Mesenchymal stem cell (in vitro differentiated cells and primary cell): ENCODE results near the gene DTNB.

ENCODE experiments used
- DNase-seq: peaks from one replicate; pipeline ENCODE4 v3.0.0-alpha.2; 2013
- H2AFZ ChIP-seq: one replicate; pipeline ENCODE4 v1.6.1; 2013; ENCODE audit warnings: low read depth, mild to moderate bottlenecking, control low read depth, inconsistent platforms, low read length, moderate library complexity
- H2AK5ac ChIP-seq: 2 replicates; pipeline ENCODE4 v1.6.1; 2013; ENCODE audit warnings: low read length, moderate library complexity, mild to moderate bottlenecking, inconsistent platforms; ENCODE audit not compliant: severe bottlenecking
- H2BK120ac ChIP-seq: one replicate; pipeline ENCODE4 v1.6.1; 2013; ENCODE audit warnings: low read depth, mild to moderate bottlenecking, inconsistent platforms, low read length, moderate library complexity
- H2BK12ac ChIP-seq, 2 experiments: one replicate each; pipeline ENCODE4 v1.6.1; 2013; ENCODE audit warnings: inconsistent platforms in 2 of 2, low read length in 2 of 2, mild to moderate bottlenecking in 2 of 2, moderate library complexity in 2 of 2, control low read depth in 1 of 2
- H2BK15ac ChIP-seq: one replicate; pipeline ENCODE4 v1.6.1; 2013; ENCODE audit warnings: mild to moderate bottlenecking, low read depth, inconsistent platforms; ENCODE audit not compliant: poor library complexity, severe bottlenecking
- H2BK5ac ChIP-seq: 2 replicates; pipeline ENCODE4 v1.6.1; 2013; ENCODE audit warnings: low read depth, mild to moderate bottlenecking, low read length, control low read depth, inconsistent platforms; ENCODE audit not compliant: poor library complexity, severe bottlenecking
- H3K14ac ChIP-seq, 2 experiments: one replicate each; pipeline ENCODE4 v1.6.1; 2013; ENCODE audit warnings: inconsistent platforms in 2 of 2, low read length in 2 of 2, control low read depth in 1 of 2, mild to moderate bottlenecking in 1 of 2, moderate library complexity in 1 of 2
- H3K18ac ChIP-seq, 2 experiments: one replicate each; pipeline ENCODE4 v1.6.1; 2013; ENCODE audit warnings: inconsistent platforms in 2 of 2, low read length in 2 of 2, control low read depth in 1 of 2, low read depth in 1 of 2, mild to moderate bottlenecking in 1 of 2
- H3K23ac ChIP-seq, 2 experiments: one replicate each; pipeline ENCODE4 v1.6.1; 2013; ENCODE audit warnings: inconsistent platforms in 2 of 2, low read length in 2 of 2, mild to moderate bottlenecking in 2 of 2, moderate library complexity in 2 of 2, control low read depth in 1 of 2
- H3K27ac ChIP-seq: 2 replicates; pipeline ENCODE4 v1.5.1; 2013; ENCODE audit warnings: mild to moderate bottlenecking, moderate library complexity, low read length, control low read depth, inconsistent platforms; ENCODE audit not compliant: poor library complexity, severe bottlenecking
- H3K27me3 ChIP-seq, 2 experiments: 2 replicates each; pipeline versions ENCODE4 v1.6.1 to v1.7.0; 2013; ENCODE audit warnings: low read length in 2 of 2, mild to moderate bottlenecking in 2 of 2, moderate library complexity in 2 of 2, control low read depth in 1 of 2, inconsistent platforms in 1 of 2; ENCODE audit not compliant: control insufficient read depth in 1 of 2, insufficient read depth in 1 of 2
- H3K36me3 ChIP-seq, 2 experiments: 2 replicates each; pipeline versions ENCODE4 v1.6.1 to v1.7.0; 2013; ENCODE audit warnings: low read length in 2 of 2, control low read depth in 1 of 2, inconsistent platforms in 1 of 2, low read depth in 1 of 2, mild to moderate bottlenecking in 1 of 2; ENCODE audit not compliant: insufficient read depth in 2 of 2, control insufficient read depth in 1 of 2
- H3K4ac ChIP-seq, 2 experiments: one replicate each; pipeline ENCODE4 v1.6.1; 2013; ENCODE audit warnings: inconsistent platforms in 2 of 2, low read length in 2 of 2, mild to moderate bottlenecking in 2 of 2, moderate library complexity in 2 of 2, control low read depth in 1 of 2, low read depth in 1 of 2
- H3K4me1 ChIP-seq: 2 replicates; pipeline ENCODE4 v1.6.1; 2013; ENCODE audit warnings: low read depth, low read length, control low read depth; ENCODE audit not compliant: control insufficient read depth, insufficient read depth
- H3K4me2 ChIP-seq: 2 replicates; pipeline ENCODE4 v1.6.1; 2013; ENCODE audit warnings: low read length, mild to moderate bottlenecking, inconsistent platforms; ENCODE audit not compliant: poor library complexity, severe bottlenecking
- H3K4me3 ChIP-seq, 2 experiments: 2 replicates each; pipeline versions ENCODE4 v1.5.1 to v1.7.0; 2013; ENCODE audit warnings: low read length in 2 of 2, mild to moderate bottlenecking in 2 of 2, control low read depth in 1 of 2, low read depth in 1 of 2; ENCODE audit not compliant: insufficient read depth in 1 of 2
- H3K79me1 ChIP-seq: replicated peaks from 2 replicates; pipeline ENCODE4 v1.6.1; 2013; ENCODE audit warnings: mild to moderate bottlenecking, control low read depth, low read length, inconsistent platforms; ENCODE audit not compliant: poor library complexity, severe bottlenecking
- H3K9ac ChIP-seq: 2 replicates; pipeline ENCODE4 v1.7.0; 2013; ENCODE audit warnings: mild to moderate bottlenecking, low read length, moderate library complexity
- H3K9me3 ChIP-seq: 2 replicates; pipeline ENCODE4 v1.7.0; 2013; ENCODE audit warnings: mild to moderate bottlenecking, low read length; ENCODE audit not compliant: control insufficient read depth
- H4K8ac ChIP-seq: one replicate; pipeline ENCODE4 v1.6.1; 2013; ENCODE audit warnings: inconsistent platforms, mild to moderate bottlenecking, low read length, moderate library complexity
- H4K91ac ChIP-seq: one replicate; pipeline ENCODE4 v1.6.1; 2013; ENCODE audit warnings: mild to moderate bottlenecking, low read length, inconsistent platforms
- WGBS: methylation state at CpG from one replicate; pipeline ENCODE4 v1.1.7; 2013; ENCODE audit warnings: mixed read lengths; 5-methylcytosine and 5-hydroxymethylcytosine counted together

The DTNB gene

DNA sequence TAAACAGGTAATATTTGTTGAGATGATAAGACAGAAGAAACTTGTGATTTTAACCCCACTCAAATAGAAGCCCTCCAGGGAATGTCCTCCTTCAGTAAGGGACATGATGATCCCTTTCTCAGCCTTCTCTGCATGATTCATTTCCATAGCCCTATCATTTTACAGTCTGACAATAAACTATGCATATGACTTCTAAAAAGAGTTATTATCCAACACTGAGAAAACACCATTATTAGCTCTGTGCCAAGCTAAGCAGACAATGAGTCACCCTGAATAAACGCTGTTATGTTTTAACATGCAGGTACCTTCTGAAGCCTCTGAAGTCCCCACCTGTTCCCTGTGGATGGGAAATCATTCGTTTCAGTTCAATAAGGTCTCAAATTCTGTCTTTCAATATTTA, 54.7 kb downstream of the DTNB start:
- H2BK12ac ChIP-seq: no peak overlapping the region
- no peak overlapping the region for H2BK15ac ChIP-seq
- H4K8ac ChIP-seq: no peak overlapping the region
- no peaks in the 10 kb centered on the region for H3K9me3 ChIP-seq
- 73% methylated on average over 2 of the region's 2 CpGs for WGBS
- DNase-seq: no peak
- H4K91ac ChIP-seq: no peak overlapping the region
- no peaks in the 10 kb centered on the region for H3K36me3 ChIP-seq
- no peak overlapping the region for H3K23ac ChIP-seq
- H3K27ac ChIP-seq: peak overlapping the region; percentile 92
- no peak overlapping the region for H3K14ac ChIP-seq
- no peak overlapping the region for H3K4me3 ChIP-seq
- H3K9ac ChIP-seq: peak overlapping the region; percentile 61
- no peak overlapping the region for H2AFZ ChIP-seq
- no peak overlapping the region for H2BK5ac ChIP-seq
- no peaks in the 10 kb centered on the region for H3K79me1 ChIP-seq
- H3K4me1 ChIP-seq: peaks cover 3% of the 10 kb centered on the region
- no peaks in the 10 kb centered on the region for H3K27me3 ChIP-seq
- H3K4me2 ChIP-seq: no peak overlapping the region
- H2AK5ac ChIP-seq: no peak overlapping the region
- H2BK120ac ChIP-seq: no peak overlapping the region
- no peak overlapping the region for H3K18ac ChIP-seq
- no peak overlapping the region for H3K4ac ChIP-seq

DNA sequence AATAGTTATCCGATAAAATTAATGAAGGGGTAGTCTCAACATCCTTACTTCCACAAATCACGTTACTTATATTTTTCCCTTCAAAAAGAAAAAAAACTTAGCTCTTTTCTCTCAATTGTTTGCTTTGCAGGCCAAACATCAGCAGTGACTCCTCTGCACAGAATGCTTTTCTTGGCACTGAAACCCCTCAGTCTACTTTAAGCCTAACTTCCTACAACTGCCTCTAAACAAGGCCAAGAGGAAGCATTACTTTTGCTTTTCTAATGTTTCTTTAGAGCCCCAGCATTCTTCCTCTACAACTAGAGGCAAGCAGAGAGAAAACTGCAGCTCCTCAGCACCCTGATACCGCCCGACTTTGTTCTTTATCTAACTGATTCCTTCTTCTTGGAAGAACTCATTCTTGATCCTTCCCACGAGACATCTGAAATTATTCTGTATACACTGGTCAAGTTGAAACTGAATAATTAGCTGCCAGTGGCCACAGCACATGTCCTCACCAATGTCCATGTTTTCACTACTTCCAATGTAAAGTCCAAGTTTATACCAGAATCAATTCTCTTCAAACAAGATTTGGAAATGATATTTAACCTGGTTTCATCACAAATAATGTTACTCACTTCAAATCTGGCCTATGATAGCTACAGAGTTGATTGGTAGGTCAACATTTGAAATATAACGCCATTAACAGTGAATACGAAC, 55.3 kb downstream of the DTNB start:
- no peaks in the 10 kb centered on the region for H3K79me1 ChIP-seq
- no peak overlapping the region for H4K8ac ChIP-seq
- 89% methylated on average over 5 of the region's 7 CpGs for WGBS
- no peak overlapping the region for H2AK5ac ChIP-seq
- H4K91ac ChIP-seq: no peak overlapping the region
- peak overlapping the region; percentile 92 for H3K27ac ChIP-seq
- H2BK15ac ChIP-seq: no peak overlapping the region
- H3K23ac ChIP-seq: no peak overlapping the region
- H3K9me3 ChIP-seq: no peaks in the 10 kb centered on the region
- H2BK5ac ChIP-seq: no peak overlapping the region
- H3K14ac ChIP-seq: no peak overlapping the region
- H3K27me3 ChIP-seq: no peaks in the 10 kb centered on the region
- H2BK12ac ChIP-seq: no peak overlapping the region
- H2BK120ac ChIP-seq: no peak overlapping the region
- peak overlapping the region; percentile 3 for H3K4me2 ChIP-seq
- peaks cover 3% of the 10 kb centered on the region for H3K4me1 ChIP-seq
- no peaks in the 10 kb centered on the region for H3K36me3 ChIP-seq
- no peak overlapping the region for H3K4ac ChIP-seq
- no peak for DNase-seq
- H3K4me3 ChIP-seq: peak overlapping the region in 1 of 2 experiments; percentile 36
- no peak overlapping the region for H3K18ac ChIP-seq
- no peak overlapping the region for H2AFZ ChIP-seq
- peak overlapping the region; percentile 61 for H3K9ac ChIP-seq

DNA sequence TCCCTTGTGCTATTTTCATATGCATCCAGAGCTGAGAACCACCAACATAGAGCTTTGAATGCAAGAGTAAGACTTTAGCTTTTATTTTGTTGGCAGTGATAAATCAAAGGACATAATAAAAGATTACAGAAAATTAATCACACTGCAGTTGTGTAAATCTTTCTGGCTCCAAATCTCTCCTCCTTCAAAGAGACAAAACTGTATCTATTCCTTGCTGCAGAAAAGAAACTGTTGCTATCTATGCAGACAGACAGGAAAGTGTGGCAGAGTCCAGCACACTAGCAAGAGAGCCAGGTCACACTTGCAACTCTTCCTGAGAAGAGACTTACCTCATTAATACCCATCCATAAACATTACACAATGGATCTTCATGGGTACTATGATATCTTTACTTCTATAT, 57.5 kb downstream of the DTNB start:
- Histone ChIP-seq H3K14ac (no peak overlapping the region), H3K9ac (no peak overlapping the region), H3K36me3 (no peaks in the 10 kb centered on the region), H3K27ac (no peak overlapping the region), H3K4me1 (peaks cover 3% of the 10 kb centered on the region), H2BK120ac (no peak overlapping the region), H2BK5ac (no peak overlapping the region), H3K4me3 (no peak overlapping the region), H2BK12ac (no peak overlapping the region), H2BK15ac (no peak overlapping the region), H3K9me3 (no peaks in the 10 kb centered on the region), H3K4me2 (no peak overlapping the region), H3K27me3 (no peaks in the 10 kb centered on the region), H2AK5ac (no peak overlapping the region), H4K8ac (no peak overlapping the region), H3K4ac (no peak overlapping the region), H3K18ac (no peak overlapping the region), H3K79me1 (peaks cover 3% of the 10 kb centered on the region), H4K91ac (no peak overlapping the region), H3K23ac (no peak overlapping the region), H2AFZ (no peak overlapping the region)
- DNase-seq: no peak

DNA sequence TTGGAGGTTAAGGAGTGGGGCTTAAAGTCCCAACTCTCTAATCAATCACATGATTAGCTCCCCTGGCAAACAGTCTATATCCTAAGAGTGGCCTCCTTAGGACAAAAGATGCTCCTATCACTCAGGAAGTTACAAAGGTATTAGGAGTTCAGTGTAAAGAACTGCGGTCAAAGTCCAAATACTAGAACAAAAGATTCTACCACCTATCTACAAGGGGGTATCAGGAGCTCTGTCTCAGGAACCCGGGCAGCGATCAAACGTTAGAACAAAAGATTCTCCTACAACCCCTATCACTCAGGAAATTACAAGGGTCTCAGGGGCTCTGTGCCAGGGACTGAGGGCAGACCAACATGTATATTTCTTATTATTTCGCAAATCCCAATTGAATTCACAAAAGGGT, 58.0 kb downstream of the DTNB start:
- H3K27me3 ChIP-seq: no peaks in the 10 kb centered on the region
- no peak overlapping the region for H3K4me3 ChIP-seq
- no peak overlapping the region for H3K23ac ChIP-seq
- H3K36me3 ChIP-seq: no peaks in the 10 kb centered on the region
- H2BK5ac ChIP-seq: no peak overlapping the region
- no peak overlapping the region for H3K4me2 ChIP-seq
- H3K4ac ChIP-seq: no peak overlapping the region
- no peak overlapping the region for H2AK5ac ChIP-seq
- H3K4me1 ChIP-seq: peaks cover 3% of the 10 kb centered on the region
- H3K9me3 ChIP-seq: no peaks in the 10 kb centered on the region
- H3K79me1 ChIP-seq: peaks cover 3% of the 10 kb centered on the region
- H2BK120ac ChIP-seq: no peak overlapping the region
- H3K14ac ChIP-seq: no peak overlapping the region
- H2BK15ac ChIP-seq: no peak overlapping the region
- H2BK12ac ChIP-seq: no peak overlapping the region
- H3K9ac ChIP-seq: no peak overlapping the region
- H3K18ac ChIP-seq: no peak overlapping the region
- no peak for DNase-seq
- H3K27ac ChIP-seq: no peak overlapping the region
- no peak overlapping the region for H4K91ac ChIP-seq
- WGBS: 90% methylated on average over 4 of the region's 5 CpGs
- H2AFZ ChIP-seq: no peak overlapping the region
- H4K8ac ChIP-seq: no peak overlapping the region
